Memory B cell (primary cell): ENCODE results near the gene FEV.
A peak's percentile ranks its signal among the peaks of the same experiment; 100 is the strongest.

ENCODE experiments used
- ATAC-seq: fragments of 150-1000 bp; cut with Tn5 transposase; 2 replicates; pipeline ENCODE4 v1.10.0; 2021; ENCODE audit warnings: low read depth, mild to moderate bottlenecking, moderate library complexity
- DNase-seq, 2 donors: peaks; one replicate each; pipeline ENCODE4 v3.0.0; 2022; ENCODE audit warnings: low spot score in 2 of 2
- H3K27ac Mint-ChIP-seq: one replicate; pipeline ENCODE4 v1.8.0; 2022; ENCODE audit warnings: mild to moderate bottlenecking, moderate library complexity, mixed read lengths
- H3K27me3 Mint-ChIP-seq: one replicate; pipeline ENCODE4 v1.8.0; 2022; ENCODE audit warnings: mixed read lengths
- H3K36me3 Mint-ChIP-seq: one replicate; pipeline ENCODE4 v1.8.0; 2022; ENCODE audit warnings: mild to moderate bottlenecking, mixed read lengths
- H3K4me1 Mint-ChIP-seq: one replicate; pipeline ENCODE4 v1.8.0; 2022; ENCODE audit warnings: mixed read lengths
- H3K4me3 Mint-ChIP-seq: one replicate; pipeline ENCODE4 v1.8.0; 2022; ENCODE audit warnings: mild to moderate bottlenecking, moderate library complexity, mixed read lengths
- H3K9me3 Mint-ChIP-seq: one replicate; pipeline ENCODE4 v1.8.0; 2022; ENCODE audit warnings: mixed read lengths

FEV gene

DNA sequence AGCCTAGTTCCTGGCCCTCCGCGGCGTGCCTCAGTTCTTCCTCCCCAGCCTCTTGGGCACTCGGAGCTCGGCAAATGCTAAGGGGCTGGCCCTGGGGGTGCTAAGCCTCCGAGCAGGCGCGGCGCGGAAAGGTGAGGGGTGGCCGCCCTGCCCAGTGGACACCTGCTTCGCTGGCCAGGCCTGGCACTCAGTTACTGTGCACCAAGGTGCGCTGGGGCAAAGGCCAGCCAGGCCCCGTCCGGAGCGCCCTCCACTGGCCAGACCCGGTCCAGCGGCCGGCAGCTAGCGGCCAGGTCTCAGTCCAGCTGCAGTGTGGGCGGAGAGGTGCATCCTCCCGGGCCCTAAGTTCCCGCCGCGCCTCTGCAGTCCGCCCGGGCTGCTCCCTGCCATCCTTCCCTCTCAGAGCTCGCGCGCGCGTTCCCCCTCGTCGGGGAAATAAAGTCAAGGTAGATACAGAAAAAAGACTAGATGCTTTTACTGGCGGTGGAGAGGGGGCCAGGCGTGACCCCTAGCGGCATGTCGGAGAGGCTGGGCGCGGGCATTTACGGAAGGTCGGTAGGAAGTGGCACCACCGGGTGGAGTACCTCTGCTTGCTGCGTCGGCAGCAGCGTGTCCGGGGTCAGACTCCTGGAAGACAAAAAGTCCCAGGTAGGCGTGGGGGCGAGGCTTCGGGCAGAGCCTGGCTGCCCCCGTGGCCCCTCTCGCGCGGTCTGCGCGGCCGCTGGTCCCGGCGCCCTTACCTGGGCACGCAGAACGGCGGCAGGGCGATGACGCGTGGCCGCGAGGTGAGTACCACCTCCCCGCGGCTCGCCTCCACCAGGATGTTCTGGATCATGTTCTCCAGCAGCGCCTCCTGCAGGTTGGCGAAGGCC is 17.6 kb upstream of the FEV start:
- H3K4me3 Mint-ChIP-seq = peak overlapping the region; percentile 70
- peaks cover 42% of the 10 kb centered on the region for H3K27me3 Mint-ChIP-seq
- DNase-seq = peak in 1 of 2 donors; percentile 30
- H3K4me1 Mint-ChIP-seq = peaks cover 14% of the 10 kb centered on the region
- no peaks in the 10 kb centered on the region for H3K9me3 Mint-ChIP-seq
- H3K36me3 Mint-ChIP-seq = no peaks in the 10 kb centered on the region
- ATAC-seq = peak; percentile 51
- H3K27ac Mint-ChIP-seq = no peak overlapping the region

DNA sequence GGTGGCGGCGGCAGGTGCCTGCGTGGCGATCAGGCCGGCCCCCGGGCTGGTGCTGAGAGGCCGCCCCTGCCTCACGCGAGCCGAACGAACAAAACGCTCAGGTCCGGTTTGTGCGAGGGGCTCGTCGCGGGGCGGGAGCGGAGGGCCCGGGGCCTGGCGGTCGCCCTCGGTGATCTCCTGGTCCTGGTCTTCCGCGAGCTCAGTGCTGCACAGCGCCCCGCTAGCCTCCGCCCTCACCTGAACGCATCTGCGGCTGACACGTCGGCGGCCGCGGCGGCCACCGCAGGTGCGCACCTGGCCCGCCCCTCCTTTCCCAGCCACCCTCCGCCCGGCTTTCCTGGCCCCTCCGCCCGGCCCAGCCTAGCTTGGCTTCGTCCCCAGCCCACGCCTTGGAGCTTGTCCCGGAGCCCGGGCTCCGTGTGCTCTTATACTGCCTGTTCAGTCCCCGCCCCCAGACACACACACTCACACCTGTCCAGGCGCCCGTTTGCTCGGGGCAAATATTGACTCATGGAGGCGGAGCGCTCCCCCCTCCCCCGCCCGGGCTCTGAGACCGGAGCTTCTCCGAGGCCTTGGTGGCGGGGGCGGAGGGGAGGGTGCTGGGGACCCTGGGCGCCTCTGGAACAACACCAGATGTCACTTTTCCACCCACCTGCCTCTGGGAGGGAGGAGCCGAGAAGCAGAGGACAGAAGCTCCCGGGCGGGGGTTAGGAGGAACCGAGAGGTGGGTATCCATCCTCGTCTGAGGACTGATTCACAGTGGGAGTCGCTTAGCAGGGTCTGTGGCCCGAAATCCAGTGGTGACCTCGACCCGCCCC is 16.8 kb upstream of the FEV start:
- Mint-ChIP-seq H3K9me3 (no peaks in the 10 kb centered on the region), H3K27ac (no peak overlapping the region), H3K36me3 (no peaks in the 10 kb centered on the region), H3K4me3 (peak overlapping the region; percentile 61), H3K27me3 (peaks cover 40% of the 10 kb centered on the region), H3K4me1 (peaks cover 14% of the 10 kb centered on the region)
- ATAC-seq (peak; percentile 26), DNase-seq (peak in 1 of 2 donors; percentile 26)

DNA sequence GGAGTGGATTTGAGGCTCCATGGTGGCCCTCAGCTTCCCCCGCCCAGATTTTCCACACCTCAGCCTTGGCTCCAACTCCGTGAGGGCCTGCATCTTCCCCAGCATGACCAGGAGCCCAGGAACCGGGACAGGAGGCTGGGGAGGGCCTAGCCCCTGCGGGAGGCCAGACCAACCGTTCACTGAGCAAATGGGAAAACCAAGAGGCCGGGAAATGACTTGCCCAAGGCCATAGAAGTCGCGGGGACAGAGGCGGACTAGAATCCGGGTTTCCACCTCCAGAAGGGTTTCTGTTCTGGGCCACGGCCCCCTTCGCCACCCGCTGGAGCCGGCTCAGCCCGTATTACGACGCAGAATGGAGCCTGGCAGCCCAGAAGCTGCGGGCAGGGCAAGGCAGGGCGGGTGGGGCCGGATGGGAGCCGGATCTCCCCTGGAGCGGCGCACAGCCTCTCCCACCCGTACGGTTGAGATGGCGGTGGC is 16.2 kb upstream of the FEV start:
- H3K9me3 Mint-ChIP-seq = no peaks in the 10 kb centered on the region
- H3K36me3 Mint-ChIP-seq = no peaks in the 10 kb centered on the region
- ATAC-seq (peak; percentile 7), DNase-seq (no peak)
- peaks cover 14% of the 10 kb centered on the region for H3K4me1 Mint-ChIP-seq
- peaks cover 42% of the 10 kb centered on the region for H3K27me3 Mint-ChIP-seq
- H3K27ac Mint-ChIP-seq = no peak overlapping the region
- H3K4me3 Mint-ChIP-seq = no peak overlapping the region

DNA sequence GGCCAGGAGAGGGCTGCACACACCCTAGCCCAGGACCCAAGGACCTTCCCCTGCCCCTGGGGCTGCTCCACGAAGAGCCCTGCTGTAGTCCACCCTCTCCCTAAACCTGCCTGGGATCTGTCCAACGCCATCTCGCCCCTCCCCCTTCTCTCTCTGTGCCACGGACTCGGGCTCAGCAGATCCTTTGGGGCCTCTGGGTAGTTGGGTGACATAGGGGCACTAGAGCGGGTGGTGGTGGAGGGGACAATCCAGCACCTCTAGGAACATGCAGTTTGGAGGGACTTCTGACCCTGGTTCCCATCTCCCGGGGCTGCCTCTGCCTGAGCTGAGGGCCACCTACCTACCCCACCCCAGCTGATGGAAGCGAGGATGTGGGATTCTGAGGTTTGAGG is 15.6 kb upstream of the FEV start:
- ATAC-seq (no peak), DNase-seq (no peak)
- Mint-ChIP-seq H3K4me3 (no peak overlapping the region), H3K4me1 (peaks cover 15% of the 10 kb centered on the region), H3K9me3 (no peaks in the 10 kb centered on the region), H3K27me3 (peaks cover 42% of the 10 kb centered on the region), H3K27ac (no peak overlapping the region), H3K36me3 (no peaks in the 10 kb centered on the region)

DNA sequence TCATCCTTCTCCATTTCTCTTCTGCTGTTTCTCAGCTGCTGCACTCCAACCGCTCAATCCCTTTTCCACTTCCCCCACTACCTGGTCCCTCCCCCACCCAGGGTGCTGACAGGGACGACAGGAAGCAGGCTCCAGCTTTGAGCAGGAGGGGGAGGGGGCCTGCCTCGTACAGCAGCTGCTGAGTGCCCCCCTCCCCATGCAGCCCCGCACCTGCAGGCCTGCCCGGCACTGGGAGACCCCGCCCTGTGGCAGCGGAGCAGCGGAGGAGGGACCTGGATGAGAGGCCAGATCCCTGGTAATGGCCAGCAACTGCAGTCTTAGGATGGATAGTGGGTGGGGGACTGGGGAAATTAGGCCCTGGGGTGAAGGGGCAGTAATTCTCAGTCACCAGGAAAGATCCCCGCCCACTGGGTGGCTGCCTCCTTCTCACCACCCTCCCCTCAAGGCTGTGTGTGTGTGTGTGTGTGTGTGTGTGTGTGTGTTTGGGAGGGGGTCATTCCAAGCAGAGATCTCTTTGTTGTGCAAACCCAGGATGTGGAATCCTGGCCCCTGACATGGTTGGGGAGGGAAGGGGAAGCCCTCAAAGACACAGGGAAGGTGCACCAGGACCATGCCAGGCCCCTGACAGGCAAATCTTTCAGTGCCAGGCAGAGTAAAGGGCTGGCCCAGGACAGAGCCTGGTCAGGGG is 15.0 kb upstream of the FEV start:
- H3K27me3 Mint-ChIP-seq = peaks cover 42% of the 10 kb centered on the region
- no peaks in the 10 kb centered on the region for H3K9me3 Mint-ChIP-seq
- DNase-seq = no peak
- ATAC-seq = no peak
- H3K27ac Mint-ChIP-seq = no peak overlapping the region
- no peak overlapping the region for H3K4me3 Mint-ChIP-seq
- no peaks in the 10 kb centered on the region for H3K36me3 Mint-ChIP-seq
- peaks cover 20% of the 10 kb centered on the region for H3K4me1 Mint-ChIP-seq

DNA sequence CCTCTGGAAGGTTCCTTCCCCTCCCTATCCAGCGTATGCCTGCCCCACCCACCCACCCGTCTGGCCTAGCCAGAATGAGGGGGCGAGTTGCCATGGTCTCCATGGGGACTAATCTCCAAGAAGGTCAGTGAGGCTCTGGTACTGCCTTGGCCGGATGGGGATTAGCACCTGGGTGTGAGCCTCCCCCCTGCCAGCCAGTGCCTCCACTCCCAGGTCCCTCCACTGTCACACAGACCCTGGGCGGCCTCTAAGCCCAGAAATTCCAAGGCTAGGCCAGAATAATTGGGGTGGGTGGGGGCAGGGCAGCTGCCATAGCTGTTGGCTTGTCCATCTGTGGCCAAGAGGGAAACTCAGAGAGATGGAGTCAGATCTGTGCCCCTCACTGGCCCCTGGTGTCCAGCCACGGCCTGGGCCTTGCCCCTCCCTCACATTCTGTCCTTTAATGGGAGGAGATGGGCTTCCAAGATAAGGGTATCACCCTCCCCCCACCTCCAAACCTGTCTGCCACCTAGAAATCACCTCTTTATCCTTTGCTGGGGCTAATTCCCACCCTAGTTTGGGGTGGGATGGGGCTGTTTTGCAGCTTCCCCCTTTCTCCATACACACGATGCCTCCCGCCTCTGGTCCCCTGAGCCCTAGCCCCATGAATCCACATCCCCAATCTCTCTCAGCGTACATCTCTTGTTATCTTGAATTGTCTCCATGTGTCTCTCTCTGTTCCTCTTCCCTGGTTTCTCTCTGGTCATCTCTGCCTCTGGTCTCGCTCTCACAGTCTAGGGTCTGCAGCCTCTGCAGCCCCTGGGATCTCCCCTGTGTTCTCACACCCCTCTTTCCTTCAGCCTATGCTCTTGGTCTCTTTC is 14.3 kb upstream of the FEV start:
- no peaks in the 10 kb centered on the region for H3K9me3 Mint-ChIP-seq
- H3K36me3 Mint-ChIP-seq = no peaks in the 10 kb centered on the region
- H3K27ac Mint-ChIP-seq = no peak overlapping the region
- peaks cover 20% of the 10 kb centered on the region for H3K4me1 Mint-ChIP-seq
- ATAC-seq = no peak
- DNase-seq = no peak
- H3K4me3 Mint-ChIP-seq = no peak overlapping the region
- peaks cover 41% of the 10 kb centered on the region for H3K27me3 Mint-ChIP-seq

DNA sequence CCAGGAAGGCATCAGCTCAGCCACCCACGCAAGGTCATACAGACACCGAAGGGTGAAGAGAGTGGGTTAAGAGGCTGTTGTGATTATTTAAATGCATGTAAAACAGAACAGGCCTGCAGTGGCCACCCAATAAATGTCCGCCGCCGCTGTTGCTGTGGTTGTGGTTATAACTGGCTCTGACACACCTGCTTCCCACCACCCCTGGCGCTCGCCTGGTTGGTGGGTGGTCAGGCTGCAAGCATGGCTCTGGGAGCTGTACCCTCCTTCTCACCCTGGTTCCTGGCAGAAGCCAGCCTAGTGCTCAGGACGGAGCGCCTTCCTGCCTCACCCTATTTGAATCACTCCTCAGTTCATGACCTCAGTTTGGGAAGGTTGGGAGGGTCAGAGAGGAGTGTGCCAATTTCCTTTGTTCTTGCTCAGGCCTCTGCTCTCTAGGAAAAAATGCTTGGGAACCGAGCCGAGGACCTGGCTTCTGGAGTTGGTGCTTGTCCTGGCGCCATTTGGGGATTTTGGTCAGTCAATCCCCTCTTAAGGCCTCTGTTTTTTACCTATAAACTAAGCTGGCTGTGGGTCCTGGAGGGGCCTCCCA is 13.5 kb upstream of the FEV start:
- H3K36me3 Mint-ChIP-seq = no peaks in the 10 kb centered on the region
- no peaks in the 10 kb centered on the region for H3K9me3 Mint-ChIP-seq
- H3K4me3 Mint-ChIP-seq = no peak overlapping the region
- peaks cover 15% of the 10 kb centered on the region for H3K4me1 Mint-ChIP-seq
- DNase-seq (no peak), ATAC-seq (no peak)
- H3K27me3 Mint-ChIP-seq = peaks cover 36% of the 10 kb centered on the region
- H3K27ac Mint-ChIP-seq = no peak overlapping the region

DNA sequence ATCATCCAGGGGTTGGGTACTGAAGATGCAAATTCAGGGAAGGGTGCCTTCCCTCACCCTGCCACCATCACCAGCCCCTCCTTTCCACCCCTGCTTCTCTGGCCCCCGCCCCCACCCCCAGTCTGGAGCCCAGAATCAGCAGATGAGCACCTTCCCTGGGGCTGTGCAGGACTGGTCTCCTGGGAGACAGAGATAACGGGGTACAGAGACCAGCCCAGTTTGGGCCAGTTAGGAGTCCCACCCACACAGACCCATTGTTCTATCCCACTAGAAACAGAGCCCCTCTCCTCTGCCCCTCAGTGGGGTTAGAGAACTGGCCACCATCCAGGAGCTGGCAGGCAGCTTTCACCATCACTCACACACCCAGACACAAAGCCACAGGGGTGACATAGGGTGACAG is 12.7 kb upstream of the FEV start:
- Mint-ChIP-seq H3K36me3 (no peaks in the 10 kb centered on the region), H3K9me3 (no peaks in the 10 kb centered on the region), H3K27me3 (peaks cover 34% of the 10 kb centered on the region), H3K4me3 (no peak overlapping the region), H3K27ac (no peak overlapping the region), H3K4me1 (peaks cover 10% of the 10 kb centered on the region)
- no peak for DNase-seq
- no peak for ATAC-seq

DNA sequence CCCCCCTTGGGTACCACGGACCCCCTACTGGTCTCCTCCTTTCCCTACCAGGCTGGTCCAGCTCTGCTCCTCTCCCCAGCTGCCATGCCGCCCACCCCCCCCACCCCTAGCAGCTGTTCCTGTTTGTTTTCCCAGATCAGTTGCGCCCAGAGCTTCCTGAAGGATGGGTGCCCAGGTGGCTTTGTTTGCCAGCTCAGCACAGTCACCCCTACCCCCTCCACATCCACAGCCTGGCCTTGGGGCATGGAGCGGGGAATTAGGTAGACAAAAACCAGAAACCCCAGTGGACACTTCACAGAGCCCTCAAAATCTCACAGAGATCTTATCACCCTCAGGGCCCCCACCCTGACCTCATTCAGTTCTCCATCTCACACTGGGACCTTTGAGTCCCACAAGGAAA is 12.0 kb upstream of the FEV start:
- ATAC-seq (no peak), DNase-seq (no peak)
- no peaks in the 10 kb centered on the region for H3K36me3 Mint-ChIP-seq
- H3K27me3 Mint-ChIP-seq = peaks cover 31% of the 10 kb centered on the region
- no peak overlapping the region for H3K4me3 Mint-ChIP-seq
- H3K27ac Mint-ChIP-seq = no peak overlapping the region
- no peaks in the 10 kb centered on the region for H3K9me3 Mint-ChIP-seq
- H3K4me1 Mint-ChIP-seq = peaks cover 8% of the 10 kb centered on the region

DNA sequence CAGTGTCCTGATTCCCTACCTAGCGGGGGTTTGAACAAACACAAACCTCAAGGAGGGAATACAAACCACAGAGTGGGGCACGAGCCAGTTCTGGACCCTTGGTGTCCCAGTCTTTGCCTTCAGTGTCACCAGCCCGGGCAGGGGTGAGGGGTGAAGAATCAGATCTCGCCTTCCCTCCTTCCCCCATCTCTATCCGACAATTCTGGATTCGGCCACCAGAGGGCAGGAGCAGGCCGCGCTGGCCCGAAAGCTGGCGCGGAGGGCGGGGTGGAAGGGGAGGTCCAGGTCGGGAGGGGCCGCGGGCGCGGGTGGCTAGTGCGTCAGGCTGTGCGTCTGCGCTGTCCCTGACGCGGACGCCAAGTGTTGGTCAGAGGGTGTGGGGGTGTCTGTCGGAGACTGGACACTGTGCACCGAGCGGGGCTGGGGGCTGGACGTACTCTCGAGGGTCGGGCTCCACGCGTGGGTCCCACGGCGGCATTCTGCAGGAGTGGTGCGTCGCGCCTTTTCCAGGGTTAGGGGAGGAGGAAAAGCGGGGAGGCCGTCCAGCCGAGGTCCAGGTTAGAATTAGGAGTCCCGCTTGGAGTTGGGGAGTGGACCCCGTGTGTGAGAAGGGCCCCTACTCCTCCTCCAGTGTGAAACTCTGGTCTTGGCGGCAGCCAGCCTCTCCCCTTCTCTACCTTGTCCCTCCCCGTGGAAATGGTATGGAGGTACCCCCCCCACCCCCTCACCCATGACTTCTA is 11.2 kb upstream of the FEV start:
- peak overlapping the region; percentile 35 for H3K4me3 Mint-ChIP-seq
- ATAC-seq (peak; percentile 76), DNase-seq (peak; percentile 77 to 89)
- no peak overlapping the region for H3K27ac Mint-ChIP-seq
- peaks cover 37% of the 10 kb centered on the region for H3K27me3 Mint-ChIP-seq
- H3K4me1 Mint-ChIP-seq = peaks cover 11% of the 10 kb centered on the region
- H3K36me3 Mint-ChIP-seq = no peaks in the 10 kb centered on the region
- H3K9me3 Mint-ChIP-seq = no peaks in the 10 kb centered on the region

DNA sequence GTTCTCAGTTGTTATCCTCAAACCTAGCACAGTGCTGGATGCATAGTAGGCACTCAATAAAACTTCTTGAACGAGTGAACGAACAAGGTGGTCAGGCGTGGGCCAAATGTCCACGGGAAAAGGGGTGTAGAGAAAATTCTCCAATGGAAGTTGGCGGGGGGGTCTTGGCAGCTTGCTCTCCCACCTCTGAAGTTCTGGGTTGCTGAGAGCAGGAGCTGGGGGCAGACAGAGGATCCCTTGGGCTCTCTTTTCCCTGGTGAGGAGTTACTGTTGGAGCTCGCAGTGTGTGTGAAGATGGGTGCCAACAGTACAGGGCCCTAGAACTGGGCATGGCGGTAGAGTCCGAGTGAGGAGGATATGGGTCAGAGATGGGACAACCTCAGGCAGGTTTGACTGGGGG is 10.6 kb upstream of the FEV start:
- Mint-ChIP-seq H3K36me3 (no peaks in the 10 kb centered on the region), H3K4me1 (peaks cover 13% of the 10 kb centered on the region), H3K9me3 (no peaks in the 10 kb centered on the region), H3K4me3 (no peak overlapping the region), H3K27me3 (peaks cover 41% of the 10 kb centered on the region), H3K27ac (no peak overlapping the region)
- no peak for DNase-seq
- peak; percentile 13 for ATAC-seq

DNA sequence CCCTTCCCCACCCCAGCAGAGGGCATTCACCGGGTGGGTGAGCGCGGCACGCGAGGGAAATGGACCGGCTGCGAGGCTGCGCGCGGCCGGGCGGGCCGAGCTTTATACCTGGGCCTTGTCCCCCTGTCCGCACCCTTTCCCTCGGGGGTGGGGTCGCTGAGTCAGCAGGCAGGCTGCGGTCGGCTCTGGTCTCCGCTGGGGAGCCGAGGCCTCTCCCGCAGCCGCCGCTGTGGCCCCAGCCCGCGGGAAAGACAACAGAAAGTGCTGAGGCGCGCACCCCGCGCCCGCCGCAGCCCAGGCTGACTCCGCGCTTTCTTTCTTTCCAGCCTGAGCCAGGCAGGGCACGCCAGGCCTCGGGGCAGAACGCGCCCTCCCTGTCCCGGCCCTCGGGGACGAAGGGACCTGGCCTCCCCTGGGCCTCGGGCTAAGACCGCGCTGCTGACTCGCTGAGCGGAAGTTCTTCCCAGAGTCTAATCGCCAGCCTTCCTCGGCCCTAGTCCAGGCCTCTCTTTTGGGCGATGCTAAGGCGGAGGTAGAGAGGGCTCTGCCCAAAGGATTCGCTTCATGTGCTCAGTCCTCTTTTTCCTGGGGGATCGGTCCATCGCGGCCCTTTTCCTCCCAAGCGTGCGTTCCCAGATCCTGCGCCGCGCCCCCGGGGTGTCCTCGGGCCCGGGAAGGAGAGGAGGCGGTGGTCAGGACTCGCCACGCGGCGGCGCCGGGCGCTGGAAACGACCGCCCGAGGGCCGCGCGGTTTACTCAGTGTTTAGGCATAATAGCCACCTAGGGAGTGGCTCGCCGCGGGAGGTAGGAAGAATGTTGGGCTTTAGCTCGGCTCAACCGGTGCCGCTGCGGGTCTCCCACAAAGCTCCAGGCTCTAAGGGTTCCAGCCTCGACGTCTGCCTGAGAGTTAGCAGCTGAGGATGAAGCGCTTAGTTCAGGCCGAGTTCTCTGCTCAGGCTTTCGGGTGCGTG is 8.6 kb upstream of the FEV start, which contains the start of gene CRYBA2:
TSS of gene CRYBA2 (minus strand) at position 78 of the 971 bp plus-strand sequence. CDS start 246 bp downstream, outside the sequence.
- H3K27ac Mint-ChIP-seq = no peak within 1 kb of the TSS
- H3K4me3 Mint-ChIP-seq = peak within 1 kb of the TSS; percentile 40
- no peaks in the 10 kb centered on the region for H3K9me3 Mint-ChIP-seq
- H3K4me1 Mint-ChIP-seq = peaks cover 13% of the 10 kb centered on the region
- DNase-seq = no peak
- no peak for ATAC-seq
- no peaks in the 10 kb centered on the region for H3K36me3 Mint-ChIP-seq
- H3K27me3 Mint-ChIP-seq = peaks cover 48% of the 10 kb centered on the region
